ENCODE data around the gene DSTN.

DSTN gene

DNA sequence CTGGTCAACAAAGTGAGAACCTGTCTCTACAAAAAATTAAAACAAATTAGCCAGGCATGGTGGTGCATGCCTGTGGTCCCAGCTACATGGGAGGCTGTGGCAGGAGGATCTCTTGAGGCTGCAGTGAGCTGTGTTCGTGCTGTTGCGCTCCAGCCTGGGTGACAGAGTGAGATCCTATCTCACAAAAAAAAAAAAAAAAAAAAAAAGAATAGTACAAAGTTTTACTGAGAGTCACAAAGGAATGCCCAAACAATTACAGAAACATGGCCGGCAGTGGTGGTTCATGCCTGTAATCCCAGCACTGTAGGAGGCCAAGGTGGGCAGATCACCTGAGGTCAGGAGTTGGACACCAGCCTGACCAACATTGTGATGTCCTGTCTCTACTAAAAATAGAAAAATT lies 14.8 kb upstream of the DSTN start:
- DNase-seq: no peak

DNA sequence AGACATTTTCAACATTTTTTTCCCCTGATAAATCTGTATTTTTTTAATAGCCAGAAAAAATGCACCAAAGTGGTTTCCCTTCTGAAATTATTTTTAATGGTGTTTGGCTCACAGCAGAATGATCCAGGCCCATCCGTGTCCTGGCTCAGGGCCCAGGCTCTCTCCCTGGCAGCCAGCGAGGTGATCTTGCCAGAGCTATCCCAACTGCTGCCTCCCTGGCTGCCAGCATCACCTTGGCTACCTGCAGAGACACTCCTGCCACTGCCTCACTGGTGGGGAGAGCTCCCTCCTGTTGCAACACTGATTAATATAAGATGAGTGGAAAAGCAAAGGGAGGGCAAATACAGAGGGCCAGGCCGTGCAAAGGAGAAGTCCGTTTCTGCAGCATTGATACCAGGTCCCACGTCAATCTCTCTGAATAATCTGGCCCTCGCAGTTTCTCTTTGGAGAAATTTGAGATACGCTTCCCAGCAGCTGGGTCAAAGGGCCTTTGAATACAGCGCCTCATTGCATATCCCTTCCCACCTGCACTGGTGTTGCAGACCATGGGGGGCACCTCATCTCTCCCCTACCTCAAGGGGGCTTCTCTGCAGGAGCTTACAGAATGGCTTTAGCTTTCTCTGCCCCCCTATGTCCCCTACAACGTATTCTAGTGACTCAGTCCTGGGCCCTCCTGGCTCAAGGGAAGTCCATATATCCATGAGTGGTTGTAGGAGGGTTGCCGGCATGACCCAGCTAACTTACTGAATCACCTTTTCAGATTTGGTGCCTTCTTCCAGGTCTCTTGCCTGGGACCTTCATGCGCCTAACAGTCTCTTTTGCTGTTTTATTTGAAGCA lies 12.8 kb upstream of the DSTN start:
- DNase-seq: peak in 1 of 2 experiments; percentile 56

DNA sequence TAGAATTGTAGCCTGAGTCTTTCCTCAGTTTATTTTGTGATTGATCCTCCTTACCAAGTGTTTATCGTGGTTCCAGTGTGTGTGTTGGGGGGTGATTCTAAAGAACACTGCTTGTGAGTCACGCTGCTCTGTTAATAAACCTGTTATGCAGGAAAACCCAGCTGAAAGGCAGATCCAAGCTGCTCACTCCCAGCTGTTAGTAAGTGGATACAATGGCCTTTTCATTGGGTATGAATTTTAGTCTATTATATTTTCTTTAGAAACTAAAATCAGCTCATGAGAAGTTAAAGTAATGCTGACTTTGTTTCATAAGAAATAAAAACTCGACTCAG lies 12.2 kb upstream of the DSTN start:
- DNase-seq: peak; percentile 56

DNA sequence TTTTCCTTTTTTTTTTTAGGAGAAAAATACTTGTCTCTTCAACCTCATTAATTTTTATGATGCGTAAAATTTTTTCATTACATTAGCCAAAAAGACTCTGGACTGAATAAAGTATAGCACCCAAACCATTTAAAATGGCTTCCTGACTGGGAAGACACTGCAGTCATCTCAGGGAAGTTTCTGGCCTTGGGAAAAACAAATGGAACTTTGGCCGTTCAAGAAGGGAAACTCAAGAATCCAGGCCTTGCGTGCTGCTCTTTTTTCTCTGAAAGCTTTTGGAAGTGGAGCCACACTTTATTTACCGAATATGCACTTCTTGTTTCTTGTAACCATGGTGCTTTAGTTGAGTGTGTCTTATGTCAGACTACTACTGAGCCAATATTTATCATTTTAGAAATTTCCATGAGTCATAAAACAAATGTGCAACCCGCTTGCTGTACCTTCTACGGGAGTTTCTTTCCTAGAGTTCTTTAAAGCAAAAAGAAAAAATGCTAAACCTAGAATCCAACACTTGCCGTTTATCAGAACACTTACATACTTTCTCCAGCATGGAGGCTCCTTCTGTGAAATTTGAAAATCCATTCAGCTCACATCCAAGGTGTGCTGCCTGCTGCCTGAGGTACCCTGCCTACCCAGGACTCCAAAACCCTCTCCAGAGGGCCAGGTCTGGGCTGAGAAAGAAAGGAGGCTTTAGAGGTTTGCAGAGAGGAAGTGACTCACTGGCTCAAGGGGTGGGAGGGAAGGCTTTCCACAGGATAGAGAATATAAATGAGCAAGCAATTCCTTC lies 11.5 kb upstream of the DSTN start:
- DNase-seq: peak; percentile 94 to 96

DNA sequence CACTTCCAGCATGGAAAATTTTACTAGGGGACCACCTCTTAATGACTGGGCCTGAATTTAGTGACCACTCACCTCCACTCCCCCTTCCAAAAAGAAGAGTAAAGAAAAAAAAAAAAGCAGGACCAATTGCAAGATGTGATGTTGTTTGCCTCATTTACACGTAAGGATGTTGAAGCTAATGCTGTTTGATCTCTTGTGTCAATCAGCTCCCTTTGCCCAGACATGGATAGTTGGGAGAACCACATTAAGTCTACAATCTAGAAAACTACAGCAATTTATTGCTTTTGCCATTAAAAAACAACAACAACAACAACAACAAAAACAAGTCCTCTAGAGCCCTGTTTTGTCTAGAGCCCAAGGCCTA lies 11.0 kb upstream of the DSTN start:
- DNase-seq: no peak

DNA sequence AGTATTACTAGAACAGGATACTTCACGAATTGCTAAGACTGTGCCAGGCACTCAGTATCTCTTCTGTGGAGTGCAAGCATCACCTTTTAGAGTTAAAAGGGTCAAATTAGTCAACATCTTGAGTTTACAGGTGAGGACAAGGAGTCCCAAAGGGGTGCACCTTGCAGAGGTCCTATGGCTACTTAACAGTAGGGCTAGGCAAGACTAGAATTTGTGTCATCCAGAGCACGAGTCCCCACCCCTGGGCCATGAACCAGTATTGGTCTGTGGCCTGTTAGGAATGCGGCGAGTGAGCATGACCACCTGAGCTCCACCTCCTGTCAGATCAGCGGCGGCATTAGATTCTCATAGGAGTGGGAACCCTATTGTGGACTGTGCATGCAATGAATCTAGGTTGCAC lies 10.5 kb upstream of the DSTN start:
- no peak for DNase-seq

DNA sequence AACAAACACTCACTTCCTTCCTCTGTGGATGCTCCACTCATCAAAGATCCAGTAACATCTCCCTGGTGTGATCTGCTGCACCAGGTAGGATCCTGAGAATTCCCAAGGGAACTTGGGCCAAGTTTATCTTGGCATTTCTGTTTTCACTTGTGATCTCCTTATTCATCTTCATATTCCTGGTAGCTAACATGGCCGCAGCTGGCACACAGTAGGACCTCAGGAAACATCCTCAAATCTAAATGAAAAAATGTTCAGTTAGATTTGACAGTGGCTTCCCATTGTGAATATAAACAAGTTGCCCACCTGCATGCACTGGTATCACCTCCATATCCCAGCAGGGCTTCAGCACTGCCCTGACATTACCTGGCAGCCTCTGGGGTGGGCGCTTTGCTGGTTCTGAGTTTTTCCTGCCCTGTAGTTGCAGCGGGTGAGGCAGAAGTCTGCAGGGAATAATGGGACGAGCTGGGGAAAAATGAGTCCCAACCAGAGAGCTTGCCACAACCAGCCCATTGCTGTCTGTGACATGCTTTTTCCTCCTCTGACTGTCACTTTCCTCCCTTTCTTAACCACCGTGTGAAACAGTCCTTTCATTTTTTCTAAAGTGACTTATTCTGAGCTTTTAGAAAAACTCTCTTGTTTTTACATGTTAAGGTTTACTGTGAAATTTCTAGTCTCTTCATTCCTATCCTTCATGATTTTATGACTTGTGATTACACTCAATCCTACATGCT lies 9.4 kb upstream of the DSTN start:
- DNase-seq: no peak

DNA sequence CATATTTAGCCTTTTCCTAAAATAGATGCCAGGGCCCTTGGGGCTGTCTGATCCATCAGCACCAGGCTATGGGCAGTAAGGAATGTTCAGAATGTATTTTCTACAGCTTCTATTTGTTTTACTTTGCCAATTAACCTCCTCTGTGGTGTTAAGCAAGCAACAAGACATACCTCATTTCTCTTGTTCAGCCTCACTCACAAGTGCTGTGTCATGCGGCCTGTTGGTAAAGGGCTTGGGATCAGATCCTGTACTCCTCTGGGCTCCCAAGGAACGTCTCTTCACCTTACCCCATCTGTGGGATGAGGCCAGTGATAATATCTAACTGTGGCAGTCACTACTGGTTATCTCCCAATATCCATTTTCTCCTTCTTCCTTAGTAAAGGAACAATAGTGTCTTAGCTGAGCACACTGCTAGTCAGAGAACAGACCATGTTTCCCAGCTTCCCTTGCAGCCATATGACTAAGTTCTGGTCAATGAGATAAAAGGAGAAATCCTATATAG lies 7.0 kb upstream of the DSTN start:
- DNase-seq: no peak

DNA sequence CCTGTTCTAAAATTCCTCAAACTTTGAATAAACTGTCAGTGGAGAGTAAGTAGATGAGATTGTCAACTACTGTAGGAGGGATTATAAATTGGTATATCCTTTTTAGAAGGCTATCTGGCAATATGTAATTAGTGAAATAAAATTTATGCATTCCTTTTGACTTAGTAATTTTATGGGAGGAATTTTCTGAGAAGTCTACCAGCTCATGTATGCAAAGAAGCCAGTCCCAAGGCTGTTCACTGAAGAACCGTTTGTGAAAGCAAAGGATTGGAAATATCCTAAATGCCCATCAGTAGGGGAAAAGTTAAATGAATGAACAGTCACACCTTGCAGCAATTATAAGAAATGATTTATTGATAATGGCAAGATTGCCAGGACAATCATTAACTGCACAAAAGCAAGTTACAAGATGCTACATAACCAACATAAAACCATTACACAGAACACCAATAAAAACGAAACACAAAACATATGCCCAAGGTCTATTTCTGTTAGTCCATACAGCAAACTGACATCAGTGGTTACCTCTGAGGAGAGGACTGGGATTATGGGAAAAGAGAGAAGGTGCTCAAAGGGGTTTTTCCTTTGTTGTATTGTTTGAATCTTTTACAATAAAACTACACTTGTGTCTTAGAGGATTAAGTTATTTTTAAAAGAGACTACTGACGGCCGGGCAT lies 4.6 kb upstream of the DSTN start:
- DNase-seq: peak in 1 of 2 experiments; percentile 47

DNA sequence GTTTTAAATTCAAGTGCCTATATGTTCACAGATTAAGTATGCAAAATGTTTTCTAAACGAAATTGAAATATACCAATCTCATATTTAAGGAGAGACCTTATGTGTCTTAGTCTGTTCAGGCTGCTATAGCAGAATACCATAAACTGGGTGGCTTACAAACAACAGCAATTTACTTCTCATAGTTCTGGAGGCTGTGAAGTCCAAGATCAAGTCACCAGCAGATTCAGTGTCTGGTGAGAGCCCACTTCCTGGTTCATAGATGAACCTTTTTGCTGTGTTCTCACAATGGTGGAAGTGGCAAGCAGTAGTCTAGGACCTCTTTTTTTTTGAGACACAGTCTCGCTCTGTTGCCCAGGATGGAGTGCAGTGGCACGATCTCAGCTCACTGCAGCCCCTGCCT lies 3.5 kb upstream of the DSTN start:
- DNase-seq: no peak

DNA sequence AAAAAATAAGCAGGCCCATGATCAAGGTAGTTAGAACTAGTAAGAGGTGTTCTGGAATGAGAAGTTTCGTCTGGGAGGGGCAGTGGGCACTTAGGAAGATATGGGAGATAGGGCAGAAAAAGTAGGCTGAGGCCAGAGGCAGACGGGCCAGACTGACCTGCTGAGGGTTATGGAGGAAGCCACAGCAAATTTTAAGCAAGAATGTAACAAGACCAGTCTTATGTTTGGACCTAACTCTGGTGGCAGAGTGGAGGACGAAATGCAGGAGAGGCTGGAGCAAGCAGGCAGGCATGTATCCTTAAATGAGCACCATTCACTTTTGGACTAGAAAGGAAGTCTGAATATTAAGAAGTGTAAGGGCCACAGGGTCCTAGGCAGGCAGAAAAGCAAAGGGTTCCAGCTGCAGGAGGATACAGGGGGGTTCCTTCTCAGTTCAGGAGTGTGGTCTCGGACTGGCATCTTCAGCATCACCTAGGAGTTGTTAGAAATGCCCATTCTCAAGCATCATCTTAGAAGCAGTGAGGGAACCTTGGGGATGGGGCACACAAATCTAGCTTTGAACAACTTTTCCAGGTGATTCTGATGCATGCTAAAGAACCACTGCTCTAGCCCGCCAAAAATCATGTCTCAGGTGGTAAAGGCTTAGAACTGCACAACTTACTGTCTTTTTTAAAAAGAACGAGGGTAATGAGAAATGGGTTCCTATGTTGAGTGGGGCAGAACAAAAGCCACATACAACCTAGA lies 1.7 kb upstream of the DSTN start:
- no peak for DNase-seq

DNA sequence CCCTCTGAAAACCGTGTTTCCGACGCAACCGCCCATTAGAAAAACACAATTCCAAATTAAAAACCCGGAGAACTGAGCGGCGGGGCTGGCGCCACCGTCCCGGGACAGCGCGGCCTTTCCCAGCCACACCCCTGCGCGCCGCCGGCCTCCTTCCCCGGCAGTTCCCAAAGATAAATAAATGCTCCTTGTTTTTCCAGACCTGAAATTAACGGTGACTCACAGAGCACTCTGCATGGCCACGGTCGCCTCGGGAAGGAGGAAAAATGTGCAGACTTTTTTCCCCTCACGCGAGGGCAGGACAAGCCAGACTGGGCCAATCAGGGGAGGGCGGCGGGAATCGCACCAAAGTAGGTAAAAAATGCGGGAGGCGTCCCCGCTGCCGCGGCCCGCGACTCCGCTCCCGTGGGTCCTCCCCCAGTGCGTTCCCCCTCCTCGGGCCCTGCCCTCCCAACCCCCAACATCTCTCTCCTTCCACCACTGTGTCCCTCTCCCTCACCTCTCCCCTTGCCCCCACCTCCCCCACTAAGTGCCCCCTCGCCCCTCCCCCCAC lies 828 bp upstream of the DSTN start:
- peak; percentile 87 to 92 for DNase-seq

DNA sequence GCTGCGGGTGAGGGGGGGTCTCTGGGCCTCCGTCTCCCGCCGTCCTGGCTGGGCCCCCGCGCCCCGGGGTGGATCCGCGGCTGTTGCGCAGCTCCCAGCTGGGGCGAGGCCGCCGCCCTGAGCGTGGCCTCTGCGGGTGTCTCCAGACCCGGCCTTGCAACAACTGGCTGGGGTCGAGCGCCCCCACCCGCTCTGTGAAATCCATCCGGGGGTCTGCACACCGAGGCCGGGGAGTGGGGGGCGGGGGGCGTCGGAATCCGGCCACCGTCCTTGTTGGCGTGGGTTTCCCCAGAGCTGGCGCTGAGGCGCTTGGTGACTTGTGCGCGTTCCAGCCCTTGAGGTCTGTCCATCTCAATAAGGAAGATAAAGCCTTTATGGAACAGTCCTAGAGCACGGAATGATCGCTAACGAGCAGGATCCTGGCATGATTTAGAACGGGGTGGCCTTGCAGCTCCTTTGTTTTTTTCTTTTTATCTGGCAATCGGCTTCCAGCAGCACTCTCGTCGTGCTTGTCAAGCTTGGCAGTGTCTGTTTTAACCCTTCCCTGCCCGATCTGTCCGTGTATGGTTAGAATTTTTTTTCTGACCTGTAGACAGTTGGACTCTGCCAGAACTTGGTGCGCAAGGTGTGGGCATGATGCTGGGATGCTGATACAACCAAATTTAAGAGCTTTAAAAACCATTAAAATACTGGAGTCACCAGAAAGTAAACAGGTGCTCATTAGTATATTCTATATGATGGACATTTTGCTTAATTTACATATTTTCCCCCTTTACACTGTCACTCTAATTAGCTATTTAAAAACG lies 675 bp downstream of the DSTN start:
- DNase-seq: peak; percentile 30 to 63

DNA sequence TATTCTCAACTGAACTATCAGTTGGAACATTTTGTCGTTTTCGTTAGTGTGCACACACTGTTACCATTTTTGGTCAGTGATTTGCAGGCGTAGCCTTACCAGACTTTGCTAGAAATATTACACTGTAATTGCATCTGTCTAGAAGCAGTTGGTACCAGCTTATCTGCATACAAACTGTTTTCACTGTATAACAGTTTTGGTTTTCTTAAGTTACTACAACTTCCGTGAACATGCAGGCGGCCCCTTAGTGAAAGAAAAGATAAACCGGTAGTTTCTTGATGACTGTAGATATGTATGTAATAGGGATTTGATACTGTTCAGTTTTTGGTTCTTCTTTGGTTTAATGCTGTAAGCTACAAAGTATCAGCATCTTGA lies 1.3 kb downstream of the DSTN start:
- DNase-seq: no peak

DNA sequence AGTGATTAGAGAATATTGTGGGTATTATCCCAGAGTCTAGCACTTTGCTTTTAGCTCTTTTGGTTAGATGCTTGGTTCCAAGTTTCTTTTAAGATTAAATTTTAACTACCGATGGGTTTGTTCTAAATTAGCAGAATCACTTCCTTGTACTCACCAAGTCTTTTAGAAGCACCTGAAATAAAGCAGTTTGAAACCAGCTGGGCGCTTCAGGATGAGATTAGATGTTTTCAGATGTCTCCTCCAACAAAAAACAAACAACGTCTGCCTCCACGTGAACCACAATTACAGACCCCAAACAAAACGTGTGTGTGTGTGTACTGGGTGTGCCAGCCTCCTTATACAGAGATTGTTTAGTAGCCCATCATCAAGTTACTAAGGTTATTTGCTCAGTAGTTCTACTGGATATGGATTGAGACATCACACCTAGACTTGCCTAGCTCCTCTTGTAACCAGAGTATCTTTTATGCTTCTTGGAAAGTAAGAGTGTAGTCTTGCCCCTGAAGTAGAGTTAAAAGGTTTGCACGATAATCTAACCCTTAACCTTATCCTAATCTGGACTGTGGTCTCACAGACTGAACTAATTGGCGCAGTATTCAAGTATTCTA lies 2.3 kb downstream of the DSTN start:
- DNase-seq: no peak

DNA sequence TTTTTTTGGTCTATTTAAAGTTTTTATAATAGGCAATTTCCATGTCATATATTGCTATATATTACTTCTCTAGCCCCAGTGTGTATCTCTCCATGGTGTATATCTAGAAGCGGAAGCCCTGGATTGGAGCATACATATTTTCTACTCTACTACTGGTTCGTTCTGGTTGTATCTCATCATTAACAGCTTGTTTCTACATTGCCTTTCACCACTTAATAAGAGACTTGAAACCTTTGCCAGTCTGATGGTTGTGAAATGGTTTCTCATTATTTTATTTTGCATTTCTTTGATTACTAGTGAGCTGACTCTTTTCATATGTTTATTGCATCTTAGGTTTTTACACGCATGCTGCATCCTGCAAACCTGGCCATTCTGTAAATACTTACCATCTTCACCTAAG lies 3.6 kb downstream of the DSTN start:
- no peak for DNase-seq

DNA sequence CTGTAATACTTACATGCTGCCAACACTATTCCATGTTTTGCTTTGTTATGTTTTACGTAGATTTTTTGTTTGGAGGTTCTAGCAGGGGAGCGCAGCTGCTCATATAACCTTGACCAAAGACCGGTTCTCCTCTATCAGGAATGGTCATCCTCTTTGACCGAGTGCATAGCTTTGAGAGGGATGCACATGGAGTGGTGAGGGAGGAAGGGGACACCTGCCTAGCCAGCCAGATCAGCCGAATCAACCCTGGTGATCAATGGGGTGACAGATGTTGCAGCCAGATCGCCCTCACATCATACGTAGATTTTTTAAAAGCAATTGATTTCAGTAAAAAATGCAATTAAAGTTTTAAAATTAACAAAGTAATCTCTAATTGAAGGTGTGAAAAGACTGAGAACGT lies 6.3 kb downstream of the DSTN start:
- no peak for DNase-seq

DNA sequence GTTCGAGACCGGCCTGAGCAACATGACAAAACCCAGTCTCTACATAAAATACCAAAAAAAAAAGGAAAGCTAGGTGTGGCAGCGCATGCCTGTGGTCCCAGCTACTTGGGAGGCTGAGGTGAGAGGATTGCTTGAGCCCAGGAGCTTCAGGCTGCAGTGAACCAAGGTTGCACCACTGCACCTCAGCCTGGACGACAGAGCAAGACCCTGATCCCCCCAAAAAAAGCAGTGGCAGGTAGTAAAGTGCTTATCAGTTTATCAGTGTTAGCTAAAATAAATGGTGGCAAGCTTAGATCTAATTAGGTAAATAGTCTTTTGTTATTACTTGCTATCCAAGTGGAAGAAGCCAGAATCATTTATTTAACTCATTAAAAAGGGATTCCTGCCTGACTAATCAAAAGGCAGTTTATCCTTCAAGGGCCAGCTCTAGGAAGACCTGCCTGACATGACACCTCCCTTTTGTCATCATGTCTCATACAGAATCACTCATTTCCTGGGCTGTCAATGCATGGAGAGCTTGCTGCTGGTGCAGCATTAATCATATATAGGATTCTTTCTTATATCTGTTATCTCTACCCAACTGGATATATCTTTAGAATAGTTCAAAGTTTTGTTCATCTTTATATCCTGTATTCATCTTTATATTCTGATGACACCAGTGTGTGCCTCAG lies 9.6 kb downstream of the DSTN start:
- peak in 1 of 2 experiments; percentile 28 for DNase-seq

DNA sequence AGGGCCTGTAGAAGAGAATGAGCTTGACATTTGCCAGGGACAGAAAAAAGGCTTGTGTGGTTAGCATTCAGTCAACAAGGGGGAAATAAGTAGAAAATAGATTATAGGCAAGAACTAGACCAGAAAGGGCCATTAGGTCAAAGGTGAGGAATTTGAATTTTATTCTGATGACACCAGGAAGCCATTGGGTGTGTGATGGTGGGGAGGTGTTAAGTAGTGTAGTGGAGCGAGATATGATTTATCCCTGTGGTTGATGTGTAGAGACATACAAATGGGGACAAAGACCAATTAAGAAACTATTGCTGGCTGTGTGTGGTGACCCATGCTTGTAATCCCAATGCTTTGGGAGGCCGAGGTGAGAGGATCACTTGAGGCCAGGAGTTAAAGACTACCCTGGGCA lies 11.0 kb downstream of the DSTN start:
- no peak for DNase-seq

DNA sequence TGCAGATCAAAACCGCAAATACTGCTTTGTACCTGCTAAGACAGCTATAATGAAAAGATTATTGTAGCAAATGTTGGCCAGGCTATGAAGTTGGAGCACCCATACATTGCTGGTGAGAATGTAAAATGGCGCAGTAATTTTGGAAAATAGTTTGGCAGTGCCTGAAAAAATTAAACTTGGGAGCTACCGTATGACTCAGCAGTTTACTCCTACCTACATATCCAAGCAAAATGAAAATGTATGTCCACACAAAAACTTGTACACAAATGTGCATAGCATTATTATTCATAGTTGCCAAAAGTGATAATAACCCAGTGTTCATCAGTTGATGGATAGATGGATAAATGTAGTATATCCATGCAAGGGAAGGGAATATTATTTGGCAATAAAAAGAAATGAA lies 13.3 kb downstream of the DSTN start:
- DNase-seq: no peak
